Placental epithelial cell (primary cell): Measurements from ENCODE around the gene MLST8. TPM values are rescaled to one million over a fixed set of nuclear protein-coding genes. Genes with fewer than 3 reads are reported as not detected.

Experiments used
- total RNA-seq: library from RNA; depleted of rRNA; stranded (reverse); fragments of >200 nt; gene quantifications from 2 replicates; pipeline ENCODE4 v1.2.3, GENCODE V29; 2012

The MLST8 gene
- 24.3 and 82.3 TPM in 2 replicates for total RNA-seq

DNA sequence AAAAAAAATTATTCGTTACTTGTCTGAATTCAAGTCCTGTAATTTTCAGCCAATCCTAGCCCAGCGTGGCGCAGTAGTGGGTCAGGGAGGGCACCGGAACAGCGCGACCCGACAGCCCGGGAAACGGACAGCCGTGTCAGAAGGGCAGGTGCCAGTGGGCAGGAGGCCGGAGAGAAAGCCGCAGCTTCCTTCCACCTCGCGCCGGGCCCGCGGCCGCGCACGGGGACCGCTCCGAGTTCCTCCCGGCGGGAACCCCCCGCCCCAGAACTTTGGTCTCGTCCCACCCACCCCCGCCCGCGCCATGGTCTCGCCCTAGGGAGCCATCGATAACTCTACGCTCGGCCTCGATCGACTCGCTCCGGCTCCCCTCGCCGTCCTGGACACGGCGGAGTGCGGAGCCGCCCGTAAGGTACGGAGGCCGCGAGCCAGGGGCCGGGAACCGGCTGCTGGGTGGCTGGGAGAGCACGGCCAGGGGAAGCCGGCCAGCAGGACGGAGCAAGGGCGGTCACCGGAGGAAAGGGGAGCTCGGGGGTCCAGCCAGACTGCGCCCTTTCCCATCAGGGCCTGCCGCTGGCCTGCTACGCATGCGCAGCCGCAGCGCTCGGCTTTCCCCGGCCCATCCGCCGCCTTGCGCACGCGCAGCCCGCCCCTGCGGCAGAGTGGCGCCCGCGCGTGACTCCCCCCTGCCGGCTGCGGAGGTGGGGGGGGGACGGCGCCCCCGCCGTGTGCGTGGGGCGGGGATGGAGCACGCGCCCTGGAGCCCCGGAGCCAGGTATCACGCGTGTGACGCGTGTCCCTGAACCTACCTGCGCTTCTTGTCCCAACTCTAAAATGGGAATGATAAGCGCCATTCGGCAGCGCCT lies at the start of gene MLST8:
TSS of gene MLST8 (plus strand) at position 351 of the 863 bp plus-strand sequence. CDS start 632 bp downstream, outside the sequence.

DNA sequence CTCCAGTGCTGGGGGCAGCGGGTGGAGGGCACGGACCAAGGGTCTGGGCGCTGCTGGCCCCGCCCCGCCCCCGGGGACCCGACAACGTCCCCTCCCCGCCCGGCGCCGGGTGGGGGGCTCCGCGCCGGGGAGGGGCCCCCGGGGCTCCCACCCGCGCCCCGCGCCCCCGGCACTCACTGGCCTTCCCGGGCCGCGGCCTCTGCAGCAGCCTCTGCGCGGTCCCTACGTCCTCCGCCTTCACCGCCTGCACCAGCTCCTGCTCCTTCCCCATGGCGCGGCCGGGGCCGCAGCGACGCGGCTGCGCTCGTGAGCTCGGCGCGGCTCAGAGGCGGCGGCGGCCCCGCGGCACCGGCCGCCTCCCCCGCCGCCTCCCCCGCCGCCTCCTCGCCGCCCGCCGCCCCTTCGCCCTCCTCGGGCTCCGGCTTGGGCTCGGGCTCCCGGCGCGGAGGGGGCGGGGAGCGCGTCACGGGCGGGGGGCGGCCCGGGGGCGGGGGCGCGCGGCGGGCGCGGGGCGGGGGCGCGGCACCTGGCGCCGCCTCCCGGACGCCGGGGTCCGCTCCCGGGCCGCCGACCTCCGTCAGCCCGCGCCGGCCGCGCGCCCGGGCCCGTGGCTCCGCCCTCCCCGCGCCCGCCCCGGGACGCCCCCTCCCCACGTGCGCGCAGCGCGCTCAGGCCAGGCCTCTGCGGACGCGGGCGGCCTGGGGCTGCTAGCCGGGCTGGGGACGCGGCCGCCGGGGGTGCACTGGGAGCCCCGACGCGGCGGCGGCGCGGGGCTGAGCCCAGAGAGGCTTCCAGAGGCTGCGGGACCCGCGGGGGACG lies 8.9 kb upstream of the MLST8 start, which contains the start of gene CASKIN1:
TSS of gene CASKIN1 (minus strand) at position 444 of the 819 bp plus-strand sequence. CDS start at position 271, 173 bp downstream.

DNA sequence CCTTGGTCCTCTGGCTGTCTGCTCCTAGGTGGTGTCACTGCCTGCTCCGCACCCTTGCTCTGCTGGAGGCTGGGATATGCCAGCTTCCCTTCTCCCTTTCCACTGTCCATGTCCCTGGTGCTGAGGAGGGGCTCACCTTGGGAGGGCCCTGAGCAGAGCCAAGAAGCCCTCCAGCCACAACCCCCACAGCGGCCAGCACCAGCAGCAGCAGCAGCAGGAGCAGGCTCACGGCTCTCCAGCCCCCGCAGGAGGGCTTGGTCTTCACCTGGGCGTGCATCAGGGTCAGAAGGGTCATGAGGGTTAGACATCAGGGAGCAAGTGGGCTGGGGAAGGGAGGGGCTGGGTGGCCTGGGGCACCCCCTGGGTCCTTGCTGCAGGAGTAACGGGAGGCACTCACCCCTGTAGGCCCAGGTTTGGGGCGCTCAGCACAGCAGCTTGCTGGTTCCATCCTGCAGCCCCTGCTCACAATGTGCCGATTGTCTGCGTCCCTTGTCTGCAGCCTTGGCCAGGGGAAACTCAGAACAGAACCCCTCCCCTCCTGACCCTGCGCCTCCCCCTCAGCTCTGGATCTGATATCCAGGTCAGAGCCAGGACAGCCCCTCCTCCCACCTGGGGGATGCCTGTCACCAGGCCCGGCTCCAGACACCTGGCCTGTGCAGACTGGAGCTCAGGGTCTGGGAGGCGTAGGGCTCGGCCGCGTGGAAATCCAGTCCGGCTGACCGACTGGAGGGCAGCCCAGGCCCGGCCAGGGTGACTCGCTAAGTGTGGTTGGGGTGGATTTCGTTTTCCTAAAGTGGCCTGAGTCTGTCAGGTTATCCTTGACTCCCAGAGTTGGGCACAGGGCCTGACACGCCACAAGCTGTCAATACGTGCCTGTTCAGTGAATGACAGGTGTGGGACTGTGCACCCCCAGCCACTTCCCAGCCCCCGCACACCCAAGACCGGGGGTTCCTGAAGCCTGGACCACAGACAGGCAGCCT lies 5.4 kb downstream of the MLST8 start, which contains the start of gene BRICD5:
TSS of gene BRICD5 (minus strand) at position 478 of the 980 bp plus-strand sequence. CDS start at position 448, 30 bp downstream.

DNA sequence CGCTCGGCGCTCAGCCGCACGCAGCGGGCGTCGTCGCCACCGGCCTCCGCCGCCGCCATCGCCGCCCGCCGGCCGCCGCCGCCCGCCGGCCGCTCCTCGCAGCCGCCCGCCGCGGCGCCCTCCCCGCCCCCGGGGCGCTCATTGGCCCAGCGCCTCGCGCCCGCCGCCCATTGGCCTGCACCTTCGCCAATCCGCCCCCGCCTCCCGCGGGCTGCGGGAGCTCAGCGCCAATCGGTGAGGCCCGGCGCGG lies 9.4 kb downstream of the MLST8 start, which contains the start of gene PGP:
TSS of gene PGP (minus strand) at position 122 of the 250 bp plus-strand sequence. CDS start at position 59, 63 bp downstream.

GRCh38 chr16:2223221-2223941 lies 18.1 kb downstream of the MLST8 start, which contains the start of gene E4F1:
Gene E4F1, plus strand, starts transcription at chr16:2223591. Its CDS starts 23 bp downstream, at chr16:2223614.

GRCh38 chr16:2236337-2237101 lies 31.3 kb downstream of the MLST8 start, which contains the start of gene DNASE1L2:
Gene DNASE1L2, plus strand, starts transcription at chr16:2236444. Its CDS starts 373 bp downstream, at chr16:2236817.

GRCh38 chr16:2251296-2252111 lies 46.2 kb downstream of the MLST8 start, which contains the start of gene ECI1:
Gene ECI1, minus strand, starts transcription at chr16:2251587. Its CDS starts 21 bp downstream, at chr16:2251566.

Other genes starting within 250 kb of the MLST8 start
- gene NDUFB10, start 245.9 kb upstream of the MLST8 start, total RNA-seq, result 113 and 135 TPM in 2 replicates
- 1,769 and 2,866 TPM in 2 replicates for gene RPS2, start 240.6 kb upstream of the MLST8 start, total RNA-seq
- gene RNF151, start 238.6 kb upstream of the MLST8 start, total RNA-seq, result not detected in 2 replicates
- 27.1 and 50.1 TPM in 2 replicates for gene TBL3, start 233.4 kb upstream of the MLST8 start, total RNA-seq
- gene NOXO1, start 224.0 kb upstream of the MLST8 start, total RNA-seq, result 1.6 and 2.1 TPM in 2 replicates
- 13.0 and 14.9 TPM in 2 replicates for gene GFER, start 221.3 kb upstream of the MLST8 start, total RNA-seq
- 3.5 and 4.4 TPM in 2 replicates for gene SYNGR3, start 215.5 kb upstream of the MLST8 start, total RNA-seq
- gene ZNF598, start 195.6 kb upstream of the MLST8 start, total RNA-seq, result 20.4 and 23.4 TPM in 2 replicates
- 0.33 and 0.39 TPM in 2 replicates for gene NPW, start 185.7 kb upstream of the MLST8 start, total RNA-seq
- gene NHERF2, start 178.6 kb upstream of the MLST8 start, total RNA-seq, result 8.2 and 22.6 TPM in 2 replicates
- gene NTHL1, start 157.6 kb upstream of the MLST8 start, total RNA-seq, result 7.9 and 22.7 TPM in 2 replicates
- 82.8 and 95.0 TPM in 2 replicates for gene TSC2, start 157.5 kb upstream of the MLST8 start, total RNA-seq
- 62.6 and 99.7 TPM in 2 replicates for gene PKD1, start 69.6 kb upstream of the MLST8 start, total RNA-seq
- 0.33 and 0.39 TPM in 2 replicates for gene RAB26, start 56.8 kb upstream of the MLST8 start, total RNA-seq
- 45.5 and 88.8 TPM in 2 replicates for gene TRAF7, start 49.7 kb upstream of the MLST8 start, total RNA-seq
- gene CASKIN1, start 8.8 kb upstream of the MLST8 start, total RNA-seq, result under 0.01 TPM in 1 of 2 replicates, not detected in the other
- 1.2 and 22.8 TPM in 2 replicates for gene BRICD5, start 5.4 kb downstream of the MLST8 start, total RNA-seq
- gene PGP, start 9.4 kb downstream of the MLST8 start, total RNA-seq, result 13.3 and 23.1 TPM in 2 replicates
- gene E4F1, start 18.1 kb downstream of the MLST8 start, total RNA-seq, result 26.1 and 31.8 TPM in 2 replicates
- gene DNASE1L2, start 31.0 kb downstream of the MLST8 start, total RNA-seq, result 0.22 and 2.0 TPM in 2 replicates
- gene ECI1, start 46.1 kb downstream of the MLST8 start, total RNA-seq, result 20.0 and 35.1 TPM in 2 replicates
- 85.6 and 129 TPM in 2 replicates for gene RNPS1, start 62.7 kb downstream of the MLST8 start, total RNA-seq
- gene ABCA3, start 135.3 kb downstream of the MLST8 start, total RNA-seq, result under 0.01 TPM in 2 replicates
- gene CCNF, start 224.0 kb downstream of the MLST8 start, total RNA-seq, result 15.7 and 16.1 TPM in 2 replicates